H9 (cell line): ENCODE results near the gene CDKAL1. TPM values are rescaled to one million over a fixed set of nuclear protein-coding genes. Genes with fewer than 3 reads are reported as not detected.
"Not testable (repeated sequence)": the region's sequence is repeated elsewhere in the genome, so short reads cannot be mapped to it uniquely, and the experiment has no call there.

Experiments
- DNase-seq: peaks from one replicate; pipeline ENCODE4 v3.0.0-alpha.2; 2017
- H2AFZ ChIP-seq: one replicate; pipeline ENCODE4 v1.6.1; 2013; ENCODE audit warnings: mild to moderate bottlenecking, low read length, control low read depth, moderate library complexity
- H2AK5ac ChIP-seq: 2 replicates; pipeline ENCODE4 v1.6.1; 2013; ENCODE audit warnings: low read length, control low read depth, mixed read lengths; ENCODE audit not compliant: insufficient read length
- H2BK120ac ChIP-seq: one replicate; pipeline ENCODE4 v1.6.1; 2013; ENCODE audit warnings: low read depth, mild to moderate bottlenecking, low read length, control low read depth, inconsistent platforms; ENCODE audit not compliant: poor library complexity, severe bottlenecking
- H2BK12ac ChIP-seq: 2 replicates; pipeline ENCODE4 v1.6.1; 2013; ENCODE audit warnings: low read length, control low read depth, mixed read lengths, low read depth; ENCODE audit not compliant: insufficient read length
- H2BK15ac ChIP-seq: 2 replicates; pipeline ENCODE4 v1.6.1; 2013; ENCODE audit warnings: low read depth, low read length, control low read depth
- H2BK20ac ChIP-seq: one replicate; pipeline ENCODE4 v1.6.1; 2013; ENCODE audit warnings: low read depth, mild to moderate bottlenecking, low read length, control low read depth, inconsistent platforms; ENCODE audit not compliant: poor library complexity, severe bottlenecking
- H2BK5ac ChIP-seq: 2 replicates; pipeline ENCODE4 v1.6.1; 2013; ENCODE audit warnings: low read length, control low read depth, mixed read lengths; ENCODE audit not compliant: insufficient read length
- H3K14ac ChIP-seq: 2 replicates; pipeline ENCODE4 v1.6.1; 2013; ENCODE audit warnings: low read length, control low read depth; ENCODE audit not compliant: insufficient read depth
- H3K18ac ChIP-seq: 2 replicates; pipeline ENCODE4 v1.6.1; 2013; ENCODE audit warnings: low read depth, mild to moderate bottlenecking, mixed read lengths, low read length, control low read depth; ENCODE audit not compliant: insufficient read length
- H3K23ac ChIP-seq: 2 replicates; pipeline ENCODE4 v1.6.1; 2013; ENCODE audit warnings: low read length, control low read depth, mixed read lengths, low read depth; ENCODE audit not compliant: insufficient read length
- H3K23me2 ChIP-seq: 2 replicates; pipeline ENCODE4 v1.6.1; 2013; ENCODE audit warnings: low read depth, mild to moderate bottlenecking, mixed read lengths, low read length, control low read depth; ENCODE audit not compliant: insufficient read length, poor library complexity, severe bottlenecking
- H3K27ac ChIP-seq: 2 replicates; pipeline ENCODE4 v1.5.1; 2013; ENCODE audit warnings: low read length, control low read depth, mixed read lengths, low read depth; ENCODE audit not compliant: insufficient read length
- H3K27me3 ChIP-seq: 2 replicates; pipeline ENCODE4 v1.6.1; 2013; ENCODE audit warnings: low read length, control low read depth, inconsistent platforms; ENCODE audit not compliant: insufficient read depth
- H3K4ac ChIP-seq: 2 replicates; pipeline ENCODE4 v1.6.1; 2013; ENCODE audit warnings: low read depth, mild to moderate bottlenecking, control low read depth, inconsistent platforms, low read length, moderate library complexity
- H3K4me1 ChIP-seq: 2 replicates; pipeline ENCODE4 v1.6.1; 2013; ENCODE audit warnings: low read length, control low read depth, inconsistent platforms; ENCODE audit not compliant: insufficient read depth
- H3K4me2 ChIP-seq: 2 replicates; pipeline ENCODE4 v1.6.1; 2013; ENCODE audit warnings: low read length, control low read depth, mixed read lengths; ENCODE audit not compliant: insufficient read length, insufficient read depth
- H3K56ac ChIP-seq: 2 replicates; pipeline ENCODE4 v1.6.1; 2013; ENCODE audit warnings: low read depth, mild to moderate bottlenecking, mixed read lengths, low read length, control low read depth; ENCODE audit not compliant: insufficient read length
- H3K79me1 ChIP-seq: 2 replicates; pipeline ENCODE4 v1.6.1; 2013; ENCODE audit warnings: low read depth, mild to moderate bottlenecking, moderate library complexity, low read length, control low read depth, inconsistent platforms; ENCODE audit not compliant: insufficient read depth, poor library complexity, severe bottlenecking
- H3K79me2 ChIP-seq: 2 replicates; pipeline ENCODE4 v1.6.1; 2013; ENCODE audit warnings: low read length, control low read depth, inconsistent platforms; ENCODE audit not compliant: insufficient read depth
- H3K9ac ChIP-seq: 2 replicates; pipeline ENCODE4 v1.6.1; 2013; ENCODE audit warnings: low read length, control low read depth, mixed read lengths; ENCODE audit not compliant: insufficient read length; ENCODE audit errors: extremely low read depth
- H3K9me3 ChIP-seq: one replicate; pipeline ENCODE4 v1.6.1; 2013; ENCODE audit warnings: low read depth, low read length, inconsistent platforms; ENCODE audit not compliant: control insufficient read depth
- H3T11ph ChIP-seq: one replicate; pipeline ENCODE4 v1.6.1; 2013; ENCODE audit warnings: mild to moderate bottlenecking, low read length, control low read depth, inconsistent platforms
- H4K20me1 ChIP-seq: one replicate; pipeline ENCODE4 v1.6.1; 2013; ENCODE audit not compliant: control insufficient read depth, insufficient read length, insufficient read depth
- H4K5ac ChIP-seq: 2 replicates; pipeline ENCODE4 v1.6.1; 2013; ENCODE audit warnings: low read depth, mild to moderate bottlenecking, mixed read lengths, low read length, control low read depth; ENCODE audit not compliant: insufficient read length
- H4K8ac ChIP-seq: replicated peaks from 2 replicates; pipeline ENCODE4 v1.6.1; 2013; ENCODE audit warnings: low read length, control low read depth, mixed read lengths, low read depth; ENCODE audit not compliant: insufficient read length
- H4K91ac ChIP-seq: 2 replicates; pipeline ENCODE4 v1.6.1; 2013; ENCODE audit warnings: low read depth, mild to moderate bottlenecking, moderate library complexity, mixed read lengths, low read length, control low read depth; ENCODE audit not compliant: insufficient read length
- H3K27ac Mint-ChIP-seq, 3 experiments: 2 replicates in 2 of 3; 3 replicates in 1 of 3; pipeline ENCODE4 v1.8.0; 2020 to 2021; ENCODE audit warnings: mixed read lengths in 3 of 3, mild to moderate bottlenecking in 1 of 3, moderate library complexity in 1 of 3
- H3K27me3 Mint-ChIP-seq: 2 replicates; pipeline ENCODE4 v1.8.0; 2021; ENCODE audit warnings: low read depth, mild to moderate bottlenecking, moderate library complexity, mixed read lengths
- H3K36me3 Mint-ChIP-seq, 3 experiments: 2 replicates in 2 of 3; 3 replicates in 1 of 3; pipeline ENCODE4 v1.8.0; 2020 to 2021; ENCODE audit warnings: low read depth in 3 of 3, mixed read lengths in 3 of 3; ENCODE audit not compliant: insufficient read depth in 1 of 3
- H3K4me1 Mint-ChIP-seq, 2 experiments: 2 replicates each; pipeline ENCODE4 v1.8.0; 2020; ENCODE audit warnings: mixed read lengths in 2 of 2
- H3K4me3 Mint-ChIP-seq, 2 experiments: 2 replicates in 1 of 2; 3 replicates in 1 of 2; pipeline ENCODE4 v1.8.0; 2020 to 2021; ENCODE audit warnings: mild to moderate bottlenecking in 2 of 2, mixed read lengths in 2 of 2, moderate library complexity in 1 of 2
- H3K9me3 Mint-ChIP-seq, 2 experiments: 2 replicates in 1 of 2; 3 replicates in 1 of 2; pipeline ENCODE4 v1.8.0; 2020; ENCODE audit warnings: mild to moderate bottlenecking in 2 of 2, mixed read lengths in 2 of 2, moderate library complexity in 1 of 2
- WGBS: extraction: QIAGEN DNeasy Blood & Tissue Kit; methylation state at CpG from one replicate; pipeline ENCODE4 v1.1.7; 2013; ENCODE audit warnings: missing lambda C conversion rate, low lambda C conversion rate, mixed read lengths; ENCODE audit not compliant: insufficient read length; ENCODE audit errors: extremely low coverage; 5-methylcytosine and 5-hydroxymethylcytosine counted together
- total RNA-seq: library from RNA; stranded (reverse); gene quantifications from 2 replicates; pipeline ENCODE4 v1.2.1, GENCODE V29; 2021

Gene CDKAL1
- total RNA-seq, 1 experiment from 2014 or later, result 23.0 TPM

GRCh38 chr6:20594299-20594853 lies 60.1 kb downstream of the CDKAL1 start:
- not testable (repeated sequence) for H3K79me2 ChIP-seq, H3K4me3 Mint-ChIP-seq, H3K56ac ChIP-seq, H2AFZ ChIP-seq, H3K9ac ChIP-seq, H3K27ac ChIP-seq, H2BK12ac ChIP-seq, H3K27me3 ChIP-seq, H3K4ac ChIP-seq, H4K5ac ChIP-seq, H3K18ac ChIP-seq, H3K4me1 ChIP-seq, H2BK20ac ChIP-seq, H4K20me1 ChIP-seq, H3K23ac ChIP-seq, DNase-seq, H2AK5ac ChIP-seq, H3K23me2 ChIP-seq, H3K4me2 ChIP-seq, H4K91ac ChIP-seq, H2BK15ac ChIP-seq, H2BK5ac ChIP-seq, H3T11ph ChIP-seq, H3K9me3 ChIP-seq, H4K8ac ChIP-seq, H3K27ac Mint-ChIP-seq, H2BK120ac ChIP-seq, H3K14ac ChIP-seq, H3K79me1 ChIP-seq, H3K4me1 Mint-ChIP-seq, H3K27me3 Mint-ChIP-seq
- H3K9me3 Mint-ChIP-seq, result peaks cover 20 to 23% of the 10 kb centered on the region in 2 experiments; a peak in 4 of 5 replicates
- no CpG with 5 or more reads among the region's 7 CpGs for WGBS
- H3K36me3 Mint-ChIP-seq, result peaks cover 43 to 56% (median 50%) of the 10 kb centered on the region in 3 experiments
